BE2C (cell line): ENCODE results near the gene LCE3D. TPM values are rescaled to one million over a fixed set of nuclear protein-coding genes. Genes with fewer than 3 reads are reported as not detected.

Experiments
- DNase-seq: peaks from one replicate; pipeline ENCODE4 v3.0.0-alpha.2; 2020
- H3K27me3 ChIP-seq: fragments of 250-450 bp; sonication (Bioruptor Pico); 2 replicates; pipeline ENCODE4 v1.5.1; 2020; ENCODE audit warnings: mild to moderate bottlenecking
- H3K36me3 ChIP-seq: fragments of 250-450 bp; sonication (Bioruptor Pico); 2 replicates; pipeline ENCODE4 v1.5.1; 2020; ENCODE audit warnings: mild to moderate bottlenecking
- H3K4me1 ChIP-seq: fragments of 250-450 bp; sonication (Bioruptor Pico); 2 replicates; pipeline ENCODE4 v1.5.1; 2020
- H3K4me3 ChIP-seq: 2 replicates; pipeline ENCODE4 v1.5.1; 2011; ENCODE audit warnings: low read depth, low read length
- H3K9me3 ChIP-seq: fragments of 250-450 bp; sonication (Bioruptor Pico); 2 replicates; pipeline ENCODE4 v1.5.1; 2020
- CTCF ChIP-seq: IDR thresholded peaks from 2 replicates; pipeline ENCODE4 v1.5.1; 2012; ENCODE audit warnings: mild to moderate bottlenecking, low read depth, low read length
- polyA plus RNA-seq: library from polyadenylated mRNA; unstranded; fragments of >200 nt; gene quantifications from one replicate; pipeline ENCODE4 v1.2.1, GENCODE V29; 2012; ENCODE audit warnings: low read depth, missing spikeins; ENCODE audit not compliant: insufficient read length, insufficient read depth

Gene LCE3D
- polyA plus RNA-seq: not detected

GRCh38 chr1:152580433-152580832 lies at the start of gene LCE3D:
Gene LCE3D (minus strand): TSS chr1:152580516. CDS start chr1:152579936, 580 bp downstream.
- H3K36me3 ChIP-seq: no peaks in the 10 kb centered on the region
- H3K4me1 ChIP-seq: no peaks in the 10 kb centered on the region
- no peaks in the 10 kb centered on the region for H3K27me3 ChIP-seq
- TF ChIP-seq CTCF: no peak
- H3K4me3 ChIP-seq: no peak within 1 kb of the TSS
- DNase-seq: no peak
- H3K9me3 ChIP-seq: no peaks in the 10 kb centered on the region

GRCh38 chr1:152626744-152627143 lies 46.4 kb upstream of the LCE3D start:
- DNase-seq: no peak
- no peaks in the 10 kb centered on the region for H3K27me3 ChIP-seq
- H3K36me3 ChIP-seq: no peaks in the 10 kb centered on the region
- H3K9me3 ChIP-seq: no peaks in the 10 kb centered on the region
- no peak overlapping the region for H3K4me3 ChIP-seq
- no peak for TF ChIP-seq CTCF
- H3K4me1 ChIP-seq: no peaks in the 10 kb centered on the region

- H3K9me3 ChIP-seq: no peaks in the 10 kb centered on the region
- no peaks in the 10 kb centered on the region for H3K36me3 ChIP-seq
- H3K4me1 ChIP-seq: no peaks in the 10 kb centered on the region
- TF ChIP-seq CTCF: peak; percentile 20; the same call in 1 of the 2 replicates
- peak; percentile 25 for DNase-seq
- H3K27me3 ChIP-seq: no peaks in the 10 kb centered on the region
- H3K4me3 ChIP-seq: no peak overlapping the region
Observed at GRCh38 chr1:152623203-152623844, 43.0 kb upstream of the LCE3D start.

GRCh38 chr1:152622803-152623202 lies 42.5 kb upstream of the LCE3D start, which contains the start of gene LCE3A:
Gene LCE3A (minus strand): TSS chr1:152623103. CDS start chr1:152623103, 0 bp downstream.
- no peak for DNase-seq
- TF ChIP-seq CTCF: no peak
- H3K4me3 ChIP-seq: no peak within 1 kb of the TSS
- no peaks in the 10 kb centered on the region for H3K36me3 ChIP-seq
- no peaks in the 10 kb centered on the region for H3K27me3 ChIP-seq
- no peaks in the 10 kb centered on the region for H3K9me3 ChIP-seq
- H3K4me1 ChIP-seq: no peaks in the 10 kb centered on the region

GRCh38 chr1:152621993-152622392 lies 41.7 kb upstream of the LCE3D start:
- TF ChIP-seq CTCF: no peak
- no peak for DNase-seq
- no peak overlapping the region for H3K4me3 ChIP-seq
- H3K27me3 ChIP-seq: no peaks in the 10 kb centered on the region
- H3K9me3 ChIP-seq: no peaks in the 10 kb centered on the region
- H3K36me3 ChIP-seq: no peaks in the 10 kb centered on the region
- H3K4me1 ChIP-seq: no peaks in the 10 kb centered on the region

- Histone ChIP-seq H3K36me3 (no peaks in the 10 kb centered on the region), H3K9me3 (no peaks in the 10 kb centered on the region), H3K27me3 (no peaks in the 10 kb centered on the region), H3K4me3 (no peak within 1 kb of the TSS), H3K4me1 (no peaks in the 10 kb centered on the region)
- no peak for TF ChIP-seq CTCF
- DNase-seq: no peak
Observed at GRCh38 chr1:152613511-152613910, 33.2 kb upstream of the LCE3D start, which contains the start of gene LCE3B. Gene LCE3B (plus strand): TSS chr1:152613811. CDS start chr1:152613811, 0 bp downstream.
